ENCODE results near the gene DDI2. TPM values are rescaled to one million over a fixed set of nuclear protein-coding genes. Genes with fewer than 3 reads are reported as not detected.

The DDI2 gene
- total RNA-seq, 1 donor from 2014 or later = 23.3 TPM

DNA sequence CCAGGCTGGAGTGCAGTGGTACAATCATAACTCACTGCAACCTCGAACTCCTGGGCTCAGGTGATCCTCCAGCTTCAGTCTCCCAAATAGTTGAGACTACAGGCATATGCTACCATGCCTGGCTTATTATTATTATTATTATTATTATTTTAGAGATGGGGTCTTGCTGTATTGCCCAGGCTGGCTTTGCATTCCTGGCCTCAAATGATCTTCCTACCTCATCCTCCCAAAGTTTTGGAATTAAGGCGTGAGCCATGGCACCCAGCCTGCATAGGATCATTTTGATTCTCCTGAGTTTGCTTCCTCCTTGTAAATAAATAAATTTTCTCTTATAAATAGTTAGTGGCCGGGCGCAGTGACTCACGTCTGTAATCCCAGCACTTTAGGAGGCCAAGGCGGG lies 6.2 kb downstream of the DDI2 start:
- H3K4me3 Mint-ChIP-seq = no peak overlapping the region
- Histone ChIP-seq H3K27me3 (no peaks in the 10 kb centered on the region), H3K9me3 (ENCODE audit: low read depth) (no peaks in the 10 kb centered on the region), H3K4me3 (no peak overlapping the region), H3K27ac (no peak overlapping the region), H3K79me2 (ENCODE audit: low read depth) (peaks cover 99% of the 10 kb centered on the region), H2AFZ (replicated peaks) (no peak overlapping the region), H3K4me1 (peaks cover 11% of the 10 kb centered on the region), H3K36me3 (no peaks in the 10 kb centered on the region), H4K20me1 (ENCODE audit: low read depth) (peaks cover 67% of the 10 kb centered on the region), H3K9ac (no peak overlapping the region), H3K4me2 (no peak overlapping the region), H3F3A (ENCODE audit: low read depth) (peaks cover 7% of the 10 kb centered on the region)
- H3K4me1 Mint-ChIP-seq = peaks cover 18% of the 10 kb centered on the region
- H3K9me3 Mint-ChIP-seq = no peaks in the 10 kb centered on the region
- no peak for DNase-seq (ENCODE audit: low spot score)
- H3K36me3 Mint-ChIP-seq = peaks cover 5% of the 10 kb centered on the region
- H3K27ac Mint-ChIP-seq = no peak overlapping the region
- TF ChIP-seq EZH2 (IDR thresholded peaks at IDR 0.05) (no peak), EZH2phosphoT487 (IDR thresholded peaks at IDR 0.05) (no peak), CTCF (IDR thresholded peaks at IDR 0.05) (no peak)
- H3K27me3 Mint-ChIP-seq (ENCODE audit: insufficient read depth, low read depth) = no peaks in the 10 kb centered on the region

- Histone ChIP-seq H3K36me3 (no peaks in the 10 kb centered on the region), H3K9me3 (ENCODE audit: low read depth) (no peaks in the 10 kb centered on the region), H3K79me2 (ENCODE audit: low read depth) (peaks cover 99% of the 10 kb centered on the region), H3K9ac (no peak overlapping the region), H3K4me2 (no peak overlapping the region), H3K27me3 (no peaks in the 10 kb centered on the region), H3K4me1 (peaks cover 7% of the 10 kb centered on the region), H3K4me3 (no peak overlapping the region), H2AFZ (replicated peaks) (no peak overlapping the region), H4K20me1 (ENCODE audit: low read depth) (peaks cover 67% of the 10 kb centered on the region), H3F3A (ENCODE audit: low read depth) (peaks cover 7% of the 10 kb centered on the region), H3K27ac (no peak overlapping the region)
- Mint-ChIP-seq H3K27ac (no peak overlapping the region), H3K27me3 (ENCODE audit: insufficient read depth, low read depth) (no peaks in the 10 kb centered on the region), H3K9me3 (no peaks in the 10 kb centered on the region), H3K36me3 (peaks cover 5% of the 10 kb centered on the region), H3K4me1 (peaks cover 13% of the 10 kb centered on the region), H3K4me3 (no peak overlapping the region)
- no peak for TF ChIP-seq CTCF (IDR thresholded peaks at IDR 0.05)
- no peak for TF ChIP-seq EZH2phosphoT487 (IDR thresholded peaks at IDR 0.05)
- TF ChIP-seq EZH2 (IDR thresholded peaks at IDR 0.05) = no peak
- DNase-seq (ENCODE audit: low spot score) = no peak
Measured at GRCh38 chr1:15624133-15624714, 7.0 kb downstream of the DDI2 start.

- peaks cover 7% of the 10 kb centered on the region for H3F3A ChIP-seq (ENCODE audit: low read depth)
- H3K9ac ChIP-seq = no peak overlapping the region
- H3K9me3 ChIP-seq (ENCODE audit: low read depth) = no peaks in the 10 kb centered on the region
- no peak overlapping the region for H2AFZ ChIP-seq (replicated peaks)
- H3K4me2 ChIP-seq = no peak overlapping the region
- Mint-ChIP-seq H3K9me3 (no peaks in the 10 kb centered on the region), H3K27me3 (ENCODE audit: insufficient read depth, low read depth) (no peaks in the 10 kb centered on the region), H3K27ac (no peak overlapping the region), H3K4me3 (no peak overlapping the region), H3K36me3 (peaks cover 8% of the 10 kb centered on the region), H3K4me1 (peaks cover 11% of the 10 kb centered on the region)
- TF ChIP-seq EZH2phosphoT487 (IDR thresholded peaks at IDR 0.05) = no peak
- TF ChIP-seq CTCF (IDR thresholded peaks at IDR 0.05) = no peak
- TF ChIP-seq EZH2 (IDR thresholded peaks at IDR 0.05) = no peak
- no peak for DNase-seq (ENCODE audit: low spot score)
- no peak overlapping the region for H3K27ac ChIP-seq
- H3K36me3 ChIP-seq = no peaks in the 10 kb centered on the region
- H3K79me2 ChIP-seq (ENCODE audit: low read depth) = peaks cover 93% of the 10 kb centered on the region
- H3K4me1 ChIP-seq = no peaks in the 10 kb centered on the region
- H3K27me3 ChIP-seq = no peaks in the 10 kb centered on the region
- peaks cover 63% of the 10 kb centered on the region for H4K20me1 ChIP-seq (ENCODE audit: low read depth)
- no peak overlapping the region for H3K4me3 ChIP-seq
Measured at GRCh38 chr1:15625056-15625917, 8.0 kb downstream of the DDI2 start.
